Renal cortical epithelial cell (primary cell): ENCODE measurements around the gene LGALS16. TPM values are rescaled to one million over a fixed set of nuclear protein-coding genes. Genes with fewer than 3 reads are reported as not detected.
"Not testable (repeated sequence)": the region's sequence is repeated elsewhere in the genome, so short reads cannot be mapped to it uniquely, and the experiment has no call there.

Source experiments
- DNase-seq: peaks from one replicate; pipeline ENCODE4 v3.0.0-alpha.2; 2011; ENCODE audit warnings: low read depth
- total RNA-seq: library from RNA; depleted of rRNA; stranded (reverse); fragments of >200 nt; gene quantifications from 2 replicates; pipeline ENCODE4 v1.2.3, GENCODE V29; 2014

Gene LGALS16
- total RNA-seq, 1 donor from 2014 or later, result not detected

GRCh38 chr19:39677961-39678889 lies 22.5 kb downstream of the LGALS16 start:
- peak; percentile 16 for DNase-seq

GRCh38 chr19:39679056-39679790 lies 23.5 kb downstream of the LGALS16 start:
- DNase-seq, result no peak

- DNase-seq, result no peak
These were observed 24.1 kb downstream of the LGALS16 start for GRCh38 chr19:39679791-39680168.

DNA sequence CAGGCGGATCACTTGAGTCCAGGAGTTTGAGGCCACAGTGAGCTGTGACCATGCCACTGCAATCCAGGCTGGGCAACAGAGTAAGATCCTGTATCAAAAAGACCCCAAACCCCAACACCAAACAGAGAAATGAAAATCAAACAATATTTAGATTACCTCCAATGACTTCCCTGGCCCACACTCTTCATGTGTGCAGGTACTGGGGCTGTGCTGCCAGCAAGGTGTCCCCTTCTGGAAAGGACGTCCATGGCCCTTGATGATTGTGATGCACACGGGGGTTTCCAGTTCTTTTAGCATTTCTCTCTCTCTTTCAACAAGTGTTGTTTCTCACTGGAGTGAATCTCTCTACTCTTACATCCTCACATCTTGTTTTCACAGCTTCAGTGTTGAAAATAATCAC lies 24.9 kb downstream of the LGALS16 start:
- no peak for DNase-seq

- DNase-seq, result no peak
These were observed 25.7 kb downstream of the LGALS16 start for GRCh38 chr19:39681416-39681815.

GRCh38 chr19:39684267-39684666 lies 28.6 kb downstream of the LGALS16 start:
- DNase-seq, result no peak

- no peak for DNase-seq
These were observed 31.0 kb downstream of the LGALS16 start for GRCh38 chr19:39686739-39687138.

GRCh38 chr19:39688637-39689036 lies 32.9 kb downstream of the LGALS16 start:
- not testable (repeated sequence) for DNase-seq

- DNase-seq, result no peak
These were observed 36.5 kb downstream of the LGALS16 start for GRCh38 chr19:39692166-39692565.

DNA sequence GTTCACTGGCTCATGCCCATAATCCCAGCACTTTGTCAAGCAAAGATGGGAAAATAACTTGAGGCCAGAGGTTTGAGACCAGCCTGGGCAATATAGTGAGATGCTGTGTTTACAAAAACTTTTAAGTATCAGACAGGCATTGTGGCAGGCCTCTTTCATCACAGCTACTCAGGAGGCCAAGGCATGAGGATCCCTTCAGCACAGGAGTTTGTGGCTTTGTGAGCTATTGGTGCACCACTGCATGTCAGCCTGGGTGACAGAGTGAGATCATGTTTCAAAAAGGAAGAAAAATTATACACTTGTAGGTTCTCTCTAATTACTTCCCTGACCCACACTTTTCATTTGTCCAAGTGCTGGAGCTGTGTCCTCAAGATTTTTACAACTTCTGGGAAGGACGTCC lies 37.1 kb downstream of the LGALS16 start:
- DNase-seq, result no peak

GRCh38 chr19:39695759-39696158 lies 40.0 kb downstream of the LGALS16 start:
- no peak for DNase-seq

GRCh38 chr19:39696387-39696786 lies 40.7 kb downstream of the LGALS16 start:
- DNase-seq, result peak; percentile 51

DNA sequence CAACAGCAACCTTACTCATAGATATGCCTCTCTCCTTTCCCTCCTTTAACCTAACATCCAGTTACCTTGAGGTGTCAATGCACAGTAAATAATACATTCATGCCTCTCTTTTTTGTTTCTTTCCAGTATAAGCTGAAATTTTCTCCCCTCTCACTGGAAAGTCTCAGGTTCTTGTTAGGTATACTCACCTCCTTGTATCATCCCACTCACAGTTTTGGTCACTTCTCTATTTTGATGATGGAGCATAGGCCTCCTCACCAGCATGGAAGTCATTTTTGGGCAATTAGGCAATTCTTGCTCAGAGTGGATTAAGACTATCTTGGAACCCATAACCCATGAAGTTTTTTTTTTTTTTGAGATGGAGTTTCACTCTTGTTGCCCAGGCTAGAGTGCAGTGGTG lies 42.8 kb downstream of the LGALS16 start:
- DNase-seq, result no peak

GRCh38 chr19:39701291-39701690 lies 45.6 kb downstream of the LGALS16 start:
- DNase-seq, result no peak

DNA sequence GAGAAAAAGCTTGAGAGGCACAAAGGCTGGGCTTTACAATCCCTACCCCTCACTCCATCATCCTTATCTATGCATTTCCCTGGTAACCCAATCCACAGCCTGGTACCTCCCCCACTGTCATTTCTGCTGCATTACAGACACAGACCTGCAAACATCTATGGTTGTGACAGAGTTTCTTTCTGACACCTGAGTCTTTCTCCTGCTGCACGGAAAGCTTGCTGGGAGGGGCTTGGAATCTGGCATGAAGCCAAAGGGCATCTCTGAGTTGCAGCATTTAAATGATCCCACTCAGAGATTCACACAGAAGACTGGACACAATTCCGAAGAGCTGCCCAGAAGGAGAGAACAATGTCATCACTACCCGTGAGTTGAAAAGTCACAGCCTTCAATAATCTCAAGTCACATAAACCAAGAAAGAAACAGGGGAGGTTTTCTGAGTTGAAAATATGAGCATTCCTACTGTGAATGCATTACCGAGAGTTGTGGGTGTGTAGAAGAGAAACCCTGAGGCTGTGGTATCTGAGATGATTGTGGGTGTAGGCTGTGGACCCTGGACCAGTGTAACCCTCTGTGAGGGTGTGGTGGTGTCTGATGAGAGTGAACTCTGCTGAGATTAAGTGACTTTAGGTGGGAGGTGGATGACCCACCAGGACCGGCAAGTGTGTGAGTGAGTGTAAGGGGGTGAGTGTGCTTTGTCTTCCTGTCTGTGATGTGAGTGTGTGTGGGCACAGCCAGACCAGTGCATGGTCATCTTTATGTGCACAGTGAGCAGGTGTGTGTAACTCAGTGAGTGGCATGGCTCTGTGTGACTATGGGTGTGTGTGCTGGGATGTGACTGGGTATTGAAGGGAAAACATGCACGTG lies 48.7 kb downstream of the LGALS16 start, which contains the start of gene LGALS14:
LGALS14 (plus strand) TSS at position 301 of the 864 bp plus-strand sequence; CDS start at position 349, 48 bp downstream.
- no peak for DNase-seq

DNA sequence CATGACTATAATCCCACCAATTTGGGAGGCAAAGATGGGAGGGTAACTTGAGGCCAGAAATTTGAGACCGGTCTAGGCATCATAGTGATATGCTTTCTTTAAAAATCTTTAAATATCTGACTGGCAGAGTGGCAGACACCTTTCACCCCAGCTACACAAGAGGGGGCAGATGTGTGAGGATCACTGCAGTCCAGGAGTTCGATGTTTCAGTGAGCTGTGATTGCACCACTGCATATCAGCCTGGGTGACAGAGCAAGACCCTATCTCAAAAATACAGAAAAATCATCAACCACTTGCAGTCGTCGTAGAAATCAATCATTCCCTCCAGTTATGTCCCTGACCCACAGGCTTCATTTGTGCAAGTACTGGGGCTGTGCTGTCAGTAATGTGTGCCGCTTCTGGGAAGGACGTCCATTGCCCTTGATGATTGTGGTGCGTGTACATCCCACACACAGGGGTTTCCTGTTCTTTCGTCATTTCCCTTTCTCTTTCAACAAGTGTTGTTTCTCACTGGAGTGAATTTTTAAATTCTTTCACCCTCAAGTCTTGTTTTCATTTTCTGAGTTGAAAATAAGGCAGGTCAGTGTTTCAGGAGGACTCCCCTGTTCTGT lies 50.0 kb downstream of the LGALS16 start:
- no peak for DNase-seq

- DNase-seq, result no peak
These were observed 52.9 kb downstream of the LGALS16 start for GRCh38 chr19:39708594-39708993.

DNA sequence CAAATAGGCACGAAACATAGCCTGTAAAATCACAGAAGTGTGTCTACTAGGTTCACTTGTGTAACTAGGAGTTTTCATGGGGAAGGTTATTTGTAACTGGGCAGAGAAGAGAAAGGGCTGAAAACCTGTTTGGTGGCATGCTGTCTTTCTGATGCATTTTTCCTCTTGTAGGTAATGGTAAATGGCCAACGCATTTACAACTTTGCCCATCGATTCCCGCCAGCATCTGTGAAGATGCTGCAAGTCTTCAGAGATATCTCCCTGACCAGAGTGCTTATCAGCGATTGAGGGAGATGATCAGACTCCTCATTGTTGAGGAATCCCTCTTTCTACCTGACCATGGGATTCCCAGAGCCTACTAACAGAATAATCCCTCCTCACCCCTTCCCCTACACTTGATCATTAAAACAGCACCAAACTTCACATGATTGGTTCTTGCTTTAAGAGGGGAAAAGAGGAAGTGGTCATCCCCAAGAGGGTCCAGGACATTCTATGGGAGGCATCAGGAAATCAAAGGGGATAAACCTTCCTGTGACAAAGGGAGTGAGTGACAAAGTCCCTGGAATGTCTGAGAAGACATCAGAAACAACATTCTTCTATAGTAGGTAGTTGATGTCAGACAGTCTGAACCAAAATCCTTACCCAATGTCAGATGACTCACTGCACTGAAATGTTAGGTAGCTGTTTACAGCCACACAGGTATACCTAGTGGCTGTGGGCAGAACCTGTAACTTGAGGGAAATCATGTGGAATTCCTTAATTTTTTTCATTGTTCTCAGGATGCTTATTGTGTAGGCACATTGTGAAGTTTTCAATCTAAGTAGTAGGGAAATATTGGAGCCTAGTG lies 53.5 kb downstream of the LGALS16 start:
- no peak for DNase-seq
